HG03039 (cell line): ENCODE data around the gene SLC7A6.

Source experiments
- ATAC-seq: cut with Tn5 transposase; IDR thresholded peaks from one replicate; pipeline ENCODE4 v1.9.1; 2021; ENCODE audit warnings: mild to moderate bottlenecking, moderate library complexity; ENCODE audit not compliant: unreplicated experiment

SLC7A6 gene

GRCh38 chr16:68234188-68235107, 29.9 kb upstream of the SLC7A6 start:
- no peak for ATAC-seq

DNA sequence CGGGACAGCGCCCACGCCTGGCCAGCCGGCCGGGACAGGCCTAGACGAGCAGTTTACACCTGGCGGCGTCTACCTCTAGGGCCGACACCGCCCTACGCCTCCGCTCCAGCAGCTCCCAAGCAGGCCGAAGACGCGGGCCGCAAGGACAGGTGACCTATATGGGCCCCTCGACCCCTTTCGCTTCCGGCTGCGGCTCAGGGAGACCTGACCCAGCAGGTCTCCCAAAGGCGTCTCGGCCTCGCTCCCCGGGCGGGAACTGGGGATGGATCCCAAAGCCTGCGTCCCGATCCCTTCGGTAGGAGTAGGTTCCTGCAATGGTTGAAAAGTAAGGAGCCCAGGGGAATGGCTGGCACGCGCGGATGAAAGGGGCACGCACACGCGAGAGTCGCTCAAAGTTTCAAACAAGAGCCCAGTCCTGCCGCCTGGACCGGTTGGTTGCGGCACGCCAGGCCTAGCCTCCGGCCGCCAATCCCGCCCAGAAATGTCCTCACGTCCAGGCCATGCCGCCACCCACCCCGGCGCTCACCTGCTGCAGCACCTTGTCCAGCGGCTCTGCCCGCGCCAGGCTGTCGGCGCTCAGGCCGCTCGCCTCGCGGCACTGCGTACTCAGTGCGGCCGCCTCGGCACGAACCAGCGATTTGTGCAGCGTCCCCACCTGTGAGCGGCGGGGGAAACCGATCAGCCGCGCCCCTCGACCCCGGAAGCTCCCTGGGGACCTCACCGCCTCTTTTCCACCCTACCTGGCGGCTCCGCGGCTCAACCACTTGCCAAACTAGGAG, 29.0 kb upstream of the SLC7A6 start:
- ATAC-seq: no peak

GRCh38 chr16:68235887-68236136, 28.5 kb upstream of the SLC7A6 start, which contains the start of gene ESRP2:
Gene ESRP2 (minus strand): TSS chr16:68236127. CDS start chr16:68236045, 82 bp downstream.
- ATAC-seq: no peak

DNA sequence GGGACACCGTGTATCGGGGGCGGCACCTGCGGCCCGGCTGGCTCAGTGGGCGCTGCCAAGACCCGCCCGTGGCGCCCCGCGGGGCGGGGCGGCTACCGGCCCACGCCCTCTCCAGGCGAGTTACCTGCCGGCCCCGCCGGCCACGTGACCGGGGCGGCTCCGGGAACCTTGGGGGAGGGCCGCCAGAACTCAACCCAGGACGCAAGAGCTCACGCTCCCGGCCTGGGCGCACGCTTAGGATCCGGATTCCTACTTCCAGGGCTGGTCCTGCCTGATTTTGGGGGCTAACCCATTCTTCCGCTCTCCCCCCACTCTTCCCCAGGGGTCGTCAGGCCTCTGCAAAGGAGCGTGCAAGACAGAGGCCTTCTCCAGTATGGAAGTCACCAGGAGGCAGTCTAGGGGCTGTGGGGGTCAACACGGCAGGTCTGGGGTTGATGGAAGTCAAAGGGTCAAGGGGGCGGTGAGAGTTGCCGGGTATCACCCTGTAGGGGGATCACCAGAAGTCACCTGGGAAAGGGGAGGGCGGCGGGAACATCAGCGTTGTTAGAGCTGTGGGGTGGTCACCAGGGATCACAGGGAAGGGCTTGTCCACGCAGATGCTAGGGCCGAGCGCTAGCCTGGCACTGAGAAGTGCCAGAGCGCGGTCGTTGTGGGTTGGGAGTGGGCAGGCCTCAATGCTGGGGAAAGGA, 28.0 kb upstream of the SLC7A6 start:
- ATAC-seq: no peak

GRCh38 chr16:68236826-68237242, 27.5 kb upstream of the SLC7A6 start:
- no peak for ATAC-seq

GRCh38 chr16:68237243-68238028, 26.9 kb upstream of the SLC7A6 start:
- peak; percentile 73 for ATAC-seq

DNA sequence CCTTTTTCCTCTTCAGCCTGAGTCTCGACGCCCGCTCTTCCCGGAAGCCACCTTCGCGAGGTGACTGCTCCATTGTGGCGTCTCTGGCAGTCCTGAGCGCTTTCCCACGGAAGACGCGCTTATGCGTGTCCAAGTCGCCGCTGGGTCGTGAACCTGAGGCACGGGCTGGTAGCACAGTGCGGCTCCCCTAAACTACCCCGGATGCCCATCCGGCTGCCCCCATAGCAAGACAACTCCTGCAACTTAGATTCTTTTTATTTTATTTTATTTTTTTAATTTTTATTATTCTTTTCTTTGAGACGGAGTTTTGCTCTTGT, 26.3 kb upstream of the SLC7A6 start:
- ATAC-seq: no peak

- ATAC-seq: no peak
Observed at GRCh38 chr16:68242085-68242484, 22.2 kb upstream of the SLC7A6 start.

- ATAC-seq: no peak
Observed at GRCh38 chr16:68242926-68243858, 21.1 kb upstream of the SLC7A6 start.

DNA sequence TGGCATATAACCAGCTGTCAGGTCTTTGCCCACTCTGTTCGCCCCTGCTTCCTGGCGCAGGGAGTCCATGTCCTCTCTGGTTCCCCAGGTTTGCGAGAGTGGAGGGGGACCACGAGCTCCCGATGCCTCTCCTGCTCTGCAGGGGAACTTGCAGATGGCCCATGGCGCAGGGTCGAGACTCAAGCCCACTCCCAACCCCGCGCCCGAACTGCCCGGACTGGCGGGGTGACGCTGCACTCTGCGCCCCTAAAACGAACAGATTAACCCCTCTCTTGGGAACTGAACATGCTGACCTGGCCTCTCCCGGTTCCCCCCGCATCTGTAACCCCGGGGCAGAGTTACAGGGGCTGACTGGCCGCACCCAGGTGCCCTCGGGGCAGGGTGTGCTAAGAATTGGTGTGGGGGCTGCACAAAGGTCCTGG, 19.8 kb upstream of the SLC7A6 start:
- no peak for ATAC-seq

GRCh38 chr16:68244903-68245853, 19.1 kb upstream of the SLC7A6 start, which contains the start of gene PLA2G15:
Gene PLA2G15 (plus strand): TSS chr16:68245373. CDS start chr16:68245427, 54 bp downstream.
- ATAC-seq: peak; percentile 86

GRCh38 chr16:68246121-68246520, 18.2 kb upstream of the SLC7A6 start:
- no peak for ATAC-seq

DNA sequence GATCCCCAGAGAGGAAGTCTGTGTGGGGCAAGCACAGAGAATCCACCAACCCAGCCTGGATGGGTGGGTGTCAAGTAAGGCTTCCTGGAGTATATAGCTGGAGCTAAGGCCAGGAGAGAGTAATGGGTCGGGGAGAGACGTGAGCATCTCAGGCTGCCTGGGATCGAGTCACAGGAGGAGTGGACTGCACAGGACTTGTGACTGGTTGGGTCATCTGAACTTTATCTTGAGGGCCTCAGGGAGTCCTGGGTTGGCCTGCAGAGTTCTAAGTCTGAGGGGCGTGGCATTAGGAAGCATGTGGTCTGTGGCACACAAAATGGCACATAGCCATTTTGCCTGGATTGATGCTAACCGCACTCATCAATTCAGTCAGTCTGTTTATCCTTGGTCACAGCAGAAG, 17.7 kb upstream of the SLC7A6 start:
- no peak for ATAC-seq

DNA sequence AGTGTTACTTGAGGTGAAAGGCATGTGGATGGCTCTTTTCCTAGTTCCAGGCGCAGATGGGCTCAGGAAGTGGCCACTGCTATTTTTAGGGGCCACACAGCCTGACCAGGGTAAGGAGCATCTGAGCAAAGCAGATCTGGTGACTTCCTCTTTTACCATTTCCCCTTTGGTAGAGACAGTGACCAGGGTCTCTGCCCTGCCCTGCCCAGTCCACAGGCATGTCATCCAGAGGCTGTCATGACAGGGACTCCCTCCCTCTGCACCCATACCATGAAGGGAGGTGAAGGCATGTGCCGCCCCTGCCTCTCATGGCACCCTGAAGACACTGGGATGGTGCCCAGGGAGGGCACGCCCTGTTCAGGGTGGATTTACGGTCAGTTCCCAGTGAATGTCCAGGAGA, 16.9 kb upstream of the SLC7A6 start:
- no peak for ATAC-seq

- no peak for ATAC-seq
Observed at GRCh38 chr16:68247932-68248331, 16.4 kb upstream of the SLC7A6 start.

DNA sequence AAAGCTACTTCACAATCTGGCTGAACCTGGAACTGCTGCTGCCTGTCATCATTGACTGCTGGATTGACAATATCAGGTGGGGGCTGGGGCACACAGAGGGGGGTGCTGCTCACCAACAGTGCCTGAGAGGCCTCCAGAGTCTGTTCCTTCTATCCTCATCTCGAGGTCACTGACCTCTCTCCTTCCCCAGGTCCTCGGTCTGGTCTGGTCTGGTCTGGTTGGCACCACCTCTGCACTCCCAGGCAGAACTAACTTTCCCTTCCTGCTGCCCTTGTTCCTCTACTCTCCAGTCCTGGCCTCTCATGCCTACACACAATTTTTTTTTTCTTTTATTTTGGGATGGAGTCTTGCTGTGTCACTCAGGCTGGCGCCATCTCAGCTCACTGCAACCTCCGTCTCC, 15.0 kb upstream of the SLC7A6 start:
- no peak for ATAC-seq

- ATAC-seq: no peak
Observed at GRCh38 chr16:68250951-68251350, 13.4 kb upstream of the SLC7A6 start.

- no peak for ATAC-seq
Observed at GRCh38 chr16:68251832-68252231, 12.5 kb upstream of the SLC7A6 start.

- no peak for ATAC-seq
Observed at GRCh38 chr16:68252383-68252782, 11.9 kb upstream of the SLC7A6 start.
